ENCODE data around the gene GPS1.

Gene GPS1

GRCh38 chr17:82047379-82047778 lies 4.3 kb upstream of the GPS1 start:
- DNase-seq, result no peak

GRCh38 chr17:82047914-82048570 lies 3.7 kb upstream of the GPS1 start:
- DNase-seq, result no peak

- DNase-seq, result no peak
These were observed 3.1 kb upstream of the GPS1 start for GRCh38 chr17:82048571-82048971.

GRCh38 chr17:82049106-82049505 lies 2.6 kb upstream of the GPS1 start:
- no peak for DNase-seq

- no peak for DNase-seq
These were observed 2.2 kb upstream of the GPS1 start for GRCh38 chr17:82049521-82049971.

GRCh38 chr17:82050152-82050760 lies 1.4 kb upstream of the GPS1 start:
- no peak for DNase-seq

GRCh38 chr17:82050761-82051641 lies 697 bp upstream of the GPS1 start:
- DNase-seq, result no peak

- DNase-seq, result no peak
These were observed 951 bp downstream of the GPS1 start for GRCh38 chr17:82052638-82053059.

- DNase-seq, result no peak
These were observed 1.4 kb downstream of the GPS1 start for GRCh38 chr17:82053130-82053529.

GRCh38 chr17:82053556-82054263 lies 2.0 kb downstream of the GPS1 start:
- no peak for DNase-seq

GRCh38 chr17:82054351-82055022 lies 2.8 kb downstream of the GPS1 start:
- DNase-seq, result no peak

- DNase-seq, result no peak
These were observed 3.6 kb downstream of the GPS1 start for GRCh38 chr17:82055023-82055964.

- DNase-seq, result no peak
These were observed 4.4 kb downstream of the GPS1 start for GRCh38 chr17:82055965-82056728.

- no peak for DNase-seq
These were observed 5.3 kb downstream of the GPS1 start for GRCh38 chr17:82056729-82057621.

GRCh38 chr17:82058230-82058854 lies 6.6 kb downstream of the GPS1 start:
- DNase-seq, result no peak

- no peak for DNase-seq
These were observed 7.2 kb downstream of the GPS1 start for GRCh38 chr17:82058855-82059249.

- no peak for DNase-seq
These were observed 7.7 kb downstream of the GPS1 start for GRCh38 chr17:82059272-82060000.

- no peak for DNase-seq
These were observed 8.3 kb downstream of the GPS1 start for GRCh38 chr17:82060001-82060380.
